Putamen (tissue), 1 donor: ENCODE data around the gene TPRG1.

Source experiments
- DNase-seq: peaks from one replicate; pipeline ENCODE4 v3.0.0-alpha.2; 2016; ENCODE audit warnings: low spot score

Gene TPRG1

DNA sequence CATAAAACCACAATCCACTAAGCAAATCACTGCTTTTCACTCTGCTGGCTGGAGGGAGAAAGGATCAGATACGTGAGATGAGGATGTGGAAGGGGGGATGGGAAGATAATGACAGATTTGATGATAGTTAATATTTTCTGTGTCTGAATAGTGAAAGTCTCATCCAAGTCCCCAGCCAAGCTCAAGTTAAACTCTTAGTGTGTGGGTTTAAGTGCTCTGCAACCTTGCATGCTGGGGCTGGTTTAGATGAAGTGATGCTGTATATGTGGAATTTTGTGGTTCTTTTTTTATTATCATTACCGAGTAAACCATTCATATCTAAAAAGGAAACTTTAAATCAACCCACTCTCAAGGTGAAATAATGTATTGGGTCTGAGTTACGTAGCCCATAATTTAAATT is 111.0 kb downstream of the TPRG1 start:
- no peak for DNase-seq

DNA sequence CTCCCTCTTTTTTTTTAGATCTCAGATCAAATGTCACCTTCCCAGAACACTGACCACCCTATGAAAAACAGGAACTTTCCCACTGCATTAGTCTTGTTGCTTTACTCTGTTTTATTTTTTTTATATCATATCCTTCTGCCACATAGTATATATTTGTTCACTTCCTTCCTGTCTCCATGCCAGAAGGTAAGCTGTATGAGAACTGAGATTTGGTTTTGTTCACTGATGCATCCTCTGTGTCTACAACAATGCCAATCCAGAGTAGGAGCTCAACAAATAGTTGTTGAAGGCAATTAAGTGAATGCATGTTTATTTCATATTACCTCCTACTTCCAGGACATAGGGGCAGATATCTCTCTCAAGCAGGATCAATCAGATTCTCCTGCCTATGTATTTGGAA is 114.4 kb downstream of the TPRG1 start:
- DNase-seq = no peak

DNA sequence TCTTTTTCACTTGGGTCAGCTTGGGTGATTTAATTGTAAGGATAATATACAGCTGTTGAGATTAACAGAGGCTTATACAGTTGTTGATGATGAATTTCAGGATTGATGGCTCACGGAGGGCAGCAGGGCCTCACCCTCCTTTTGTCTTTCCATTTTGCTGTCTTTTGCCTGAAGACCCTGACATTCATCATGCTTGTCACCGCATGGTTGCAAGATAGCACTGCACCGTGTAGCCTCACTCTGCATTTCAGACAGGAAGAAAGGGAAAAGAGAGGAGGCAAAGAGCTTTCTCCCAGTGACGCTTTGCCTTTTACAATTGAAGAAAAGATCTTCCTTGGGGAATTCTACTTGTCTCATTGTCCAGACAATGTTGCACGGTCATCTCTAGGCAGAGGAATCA is 115.1 kb downstream of the TPRG1 start:
- no peak for DNase-seq

DNA sequence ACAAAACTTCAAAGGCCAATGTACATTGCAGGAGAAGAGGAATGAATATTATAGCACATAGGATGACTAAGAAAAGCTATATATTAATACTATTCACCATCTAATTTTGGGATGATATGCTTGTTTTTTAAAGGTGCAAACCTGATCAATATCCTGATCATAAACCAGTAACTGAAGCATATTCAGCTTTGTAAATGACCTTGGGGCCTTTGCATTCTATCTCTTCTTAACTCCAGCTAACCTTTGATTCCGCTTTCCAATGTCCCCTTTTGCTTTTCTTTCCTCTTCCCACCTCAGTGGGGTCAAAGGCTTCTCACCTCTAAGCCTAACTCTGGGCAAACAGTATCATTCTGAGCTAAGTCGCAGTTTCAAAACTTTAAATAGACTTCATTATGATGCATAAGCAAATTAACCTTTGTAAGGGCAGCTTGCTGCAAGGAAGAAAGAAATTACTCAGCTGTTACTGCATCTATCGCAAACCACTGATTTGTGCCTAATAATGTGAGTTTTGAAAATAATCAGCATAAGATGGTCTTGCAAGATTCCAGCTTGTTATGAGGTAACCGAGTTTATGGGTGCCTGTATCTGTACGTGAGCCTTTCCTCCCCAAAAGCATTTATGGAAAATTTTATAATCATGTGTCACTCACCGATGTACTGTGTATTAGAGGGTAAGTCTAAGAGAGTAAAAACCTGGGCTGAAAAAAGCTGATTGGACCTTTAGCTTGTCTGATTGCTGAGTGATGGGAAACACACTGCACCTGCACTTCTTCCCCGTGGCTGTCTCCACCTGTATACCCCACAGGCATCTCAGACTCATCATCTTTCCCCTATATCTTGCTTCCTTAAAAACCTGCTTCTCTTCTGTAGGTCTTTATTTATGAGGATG is 116.8 kb downstream of the TPRG1 start:
- no peak for DNase-seq

DNA sequence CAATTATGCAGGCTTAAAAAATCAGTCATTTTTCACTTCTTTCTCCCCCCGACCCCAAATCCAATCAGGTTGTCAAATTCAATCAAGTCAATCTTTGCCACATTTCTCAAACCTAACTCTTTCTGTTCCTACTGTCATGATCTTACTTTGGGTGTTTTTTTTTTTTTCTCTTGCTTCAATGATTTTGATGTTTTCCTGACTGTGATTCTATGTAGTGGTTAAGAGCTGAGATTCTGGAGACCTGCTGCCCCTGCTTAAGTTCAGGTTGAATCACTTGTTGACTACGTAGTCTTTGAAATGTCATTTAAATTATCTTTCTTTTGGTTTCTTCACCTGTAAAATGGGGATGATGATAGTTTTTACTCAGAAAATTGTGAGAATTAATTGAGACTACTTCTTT is 117.5 kb downstream of the TPRG1 start:
- DNase-seq = no peak

DNA sequence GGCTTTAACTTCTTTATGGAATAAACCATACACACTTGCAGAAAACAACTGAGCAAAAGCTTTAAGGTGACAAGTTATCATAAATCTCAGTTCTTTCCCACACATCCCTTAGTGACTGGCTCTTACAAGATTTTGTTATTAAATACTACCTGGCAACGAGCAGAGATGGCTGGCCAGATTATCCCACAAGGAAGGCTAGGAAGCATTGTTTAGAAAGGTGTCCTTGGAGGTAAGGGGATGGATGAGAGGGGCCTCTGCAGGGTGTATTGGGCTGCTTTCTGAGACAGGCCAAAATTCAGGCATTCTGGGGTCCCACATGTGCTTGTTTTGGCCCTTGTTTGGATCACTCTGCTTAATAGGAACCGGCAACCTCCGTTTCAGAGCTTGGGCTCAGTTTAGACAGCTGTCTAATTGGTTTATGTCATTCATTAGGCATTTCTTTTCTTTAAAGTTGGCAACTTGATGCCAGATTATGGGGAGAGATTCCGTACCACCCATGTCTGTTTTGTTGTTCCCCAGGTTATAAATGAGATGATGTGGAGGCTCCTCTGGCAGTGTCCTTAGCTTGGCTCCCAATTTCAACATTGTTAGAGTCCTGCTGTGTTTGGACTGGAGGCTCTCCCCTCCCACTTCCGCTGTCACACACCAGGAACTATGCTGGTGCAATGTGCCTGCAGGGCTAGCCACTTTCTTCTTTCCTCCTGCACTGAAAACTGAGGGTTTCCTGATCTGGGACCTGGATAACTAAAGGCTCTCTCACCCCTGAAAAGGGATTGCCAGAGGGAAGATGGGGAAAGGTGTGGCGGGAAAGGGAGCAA is 121.1 kb downstream of the TPRG1 start:
- no peak for DNase-seq

DNA sequence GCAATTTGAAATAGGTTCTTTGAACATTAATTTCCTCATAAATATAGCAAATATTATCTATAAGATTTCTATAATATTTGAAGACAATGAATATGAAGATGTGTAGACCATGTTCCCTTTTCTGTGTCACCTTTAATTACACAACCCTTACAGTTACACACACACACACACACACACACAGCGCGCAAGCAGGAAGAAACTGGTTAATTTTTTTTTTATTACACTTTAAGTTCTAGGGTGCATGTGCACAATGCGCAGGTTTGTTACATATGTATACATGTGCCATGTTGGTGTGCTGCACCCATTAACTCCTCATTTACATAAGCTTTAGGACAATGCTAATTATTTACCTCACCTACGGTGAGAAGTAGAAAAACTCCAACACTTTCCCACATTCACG is 122.9 kb downstream of the TPRG1 start:
- no peak for DNase-seq

DNA sequence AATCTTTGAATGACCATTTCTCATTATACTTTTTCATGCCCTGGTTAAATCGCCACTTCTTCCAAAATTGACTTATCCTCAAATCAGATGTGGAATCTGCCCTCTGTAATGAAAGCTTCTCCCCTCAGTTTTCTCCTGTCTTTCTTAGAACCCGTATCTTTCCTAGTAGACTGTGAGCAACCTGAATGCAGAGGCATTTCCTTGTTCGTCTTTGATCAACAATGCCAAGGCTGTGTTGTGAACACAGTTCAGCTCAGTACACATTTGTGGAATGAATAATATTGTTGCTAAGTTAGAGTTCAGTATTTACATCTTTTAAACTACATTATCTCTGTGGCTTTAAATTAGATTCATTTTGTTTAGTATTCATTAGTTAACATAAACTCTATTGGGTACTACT is 123.3 kb downstream of the TPRG1 start:
- DNase-seq = no peak

DNA sequence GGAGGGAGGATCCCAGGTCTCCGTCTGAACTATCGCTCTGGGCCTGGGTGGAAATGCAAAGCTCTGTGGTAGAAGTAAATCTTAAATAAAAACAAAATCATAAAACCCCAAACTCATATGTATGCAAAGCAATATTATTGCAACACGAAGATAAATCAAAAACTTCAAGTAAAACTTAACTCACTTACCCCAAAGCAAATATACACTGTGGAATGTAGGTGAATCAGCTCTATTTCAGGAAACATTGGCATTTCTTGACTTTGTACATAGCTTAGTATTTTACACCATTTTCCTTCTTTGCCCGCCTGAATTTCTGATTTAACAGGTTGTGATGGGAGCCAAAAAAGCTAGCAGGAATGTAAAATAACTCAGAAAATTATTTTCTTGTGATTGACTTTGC is 126.2 kb downstream of the TPRG1 start:
- no peak for DNase-seq

DNA sequence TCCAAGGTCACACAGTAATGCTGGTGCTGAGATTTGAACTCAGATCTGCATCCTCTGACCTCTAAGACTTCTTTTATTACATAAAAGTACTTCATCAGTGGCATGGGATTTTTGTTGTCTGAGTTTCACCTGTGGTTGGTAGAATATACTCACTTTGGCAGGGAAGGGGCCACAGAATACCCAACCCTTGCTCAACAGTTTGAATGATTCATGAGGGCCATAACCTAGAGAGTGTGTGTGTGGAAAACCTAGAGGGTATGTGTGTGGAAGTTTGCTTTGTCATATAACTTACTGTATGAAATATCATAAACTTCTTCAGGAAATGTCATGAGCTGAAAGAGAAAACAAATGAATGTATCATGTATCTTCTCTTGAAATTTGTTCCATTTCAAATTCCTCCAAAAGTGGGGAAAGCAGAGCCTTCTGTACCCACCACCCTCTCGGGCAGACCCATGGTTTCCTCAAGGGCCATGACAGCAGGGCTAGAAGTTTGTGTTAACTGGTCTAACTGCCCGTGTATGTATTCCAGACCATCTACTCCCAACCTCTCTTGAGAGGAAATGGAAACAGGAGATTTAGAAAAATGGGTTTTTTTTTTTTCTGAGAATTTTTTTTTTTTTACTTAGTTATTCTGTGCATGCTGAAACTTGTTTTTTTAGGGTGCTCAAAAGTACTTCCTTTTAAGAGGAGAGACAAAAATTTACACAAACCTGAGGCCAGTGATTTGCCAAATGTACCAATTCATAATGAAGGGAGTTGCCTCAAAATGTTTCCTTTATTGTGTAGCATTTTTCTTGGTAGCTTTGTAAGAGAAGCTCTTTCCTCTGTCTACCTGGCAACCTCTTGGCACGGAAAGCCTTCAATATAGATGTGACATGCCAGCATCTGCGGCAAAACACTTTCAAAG is 127.0 kb downstream of the TPRG1 start:
- no peak for DNase-seq

DNA sequence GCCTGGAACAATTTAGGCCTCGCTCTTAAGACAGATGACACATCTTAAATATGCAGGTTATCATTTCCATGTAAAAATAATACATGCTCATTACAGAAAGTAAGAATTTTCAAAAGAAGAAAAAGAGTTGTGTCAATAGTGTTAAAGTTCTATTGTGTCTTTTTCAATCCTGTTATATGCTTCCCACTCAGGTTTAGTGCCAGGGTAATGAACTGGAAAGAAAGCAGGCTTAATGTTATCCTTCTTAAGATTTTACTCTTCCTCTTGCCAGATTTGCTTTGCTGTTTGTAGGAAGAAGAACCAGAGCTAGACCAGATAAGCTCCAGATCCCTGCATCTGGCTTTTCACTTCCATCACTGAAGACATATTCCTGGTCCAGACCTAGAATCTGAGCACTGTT is 128.6 kb downstream of the TPRG1 start:
- DNase-seq = no peak

DNA sequence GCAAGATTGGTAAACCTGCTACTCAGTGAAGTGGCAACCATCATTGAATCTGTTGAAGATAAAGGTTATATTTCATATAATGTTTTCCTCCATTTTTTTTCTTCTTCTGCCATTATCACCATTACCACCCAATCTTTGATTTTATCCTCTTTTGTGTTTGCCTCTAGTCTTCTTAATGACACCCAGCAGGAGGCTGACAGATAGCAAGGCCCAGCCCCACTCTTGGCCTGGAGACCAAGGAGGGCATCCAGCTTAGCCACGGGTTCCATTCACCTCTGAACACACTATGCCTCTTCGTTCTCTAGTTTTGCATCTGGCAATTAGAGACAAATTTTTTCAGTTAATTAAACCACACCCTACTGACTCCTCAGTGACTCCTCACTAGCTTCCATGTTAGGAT is 129.7 kb downstream of the TPRG1 start:
- DNase-seq = no peak

DNA sequence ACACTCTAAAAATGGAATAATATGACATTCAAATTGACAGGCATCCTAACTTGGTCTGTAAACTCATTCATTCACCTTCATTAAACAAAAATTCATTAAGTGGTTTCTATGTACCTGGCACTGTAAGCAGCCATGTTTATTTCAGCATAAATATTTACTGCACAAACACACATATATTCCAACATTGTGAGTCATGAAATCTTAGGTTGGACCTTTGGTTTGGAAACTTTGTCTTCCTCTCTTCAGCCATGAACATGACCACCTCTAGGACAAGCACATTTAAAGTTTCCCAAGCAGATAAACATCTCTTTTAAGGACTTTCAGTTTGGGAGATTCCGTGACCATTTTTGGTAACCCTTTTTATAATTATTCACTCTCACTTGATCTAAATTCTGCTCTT is 131.8 kb downstream of the TPRG1 start:
- DNase-seq = no peak

DNA sequence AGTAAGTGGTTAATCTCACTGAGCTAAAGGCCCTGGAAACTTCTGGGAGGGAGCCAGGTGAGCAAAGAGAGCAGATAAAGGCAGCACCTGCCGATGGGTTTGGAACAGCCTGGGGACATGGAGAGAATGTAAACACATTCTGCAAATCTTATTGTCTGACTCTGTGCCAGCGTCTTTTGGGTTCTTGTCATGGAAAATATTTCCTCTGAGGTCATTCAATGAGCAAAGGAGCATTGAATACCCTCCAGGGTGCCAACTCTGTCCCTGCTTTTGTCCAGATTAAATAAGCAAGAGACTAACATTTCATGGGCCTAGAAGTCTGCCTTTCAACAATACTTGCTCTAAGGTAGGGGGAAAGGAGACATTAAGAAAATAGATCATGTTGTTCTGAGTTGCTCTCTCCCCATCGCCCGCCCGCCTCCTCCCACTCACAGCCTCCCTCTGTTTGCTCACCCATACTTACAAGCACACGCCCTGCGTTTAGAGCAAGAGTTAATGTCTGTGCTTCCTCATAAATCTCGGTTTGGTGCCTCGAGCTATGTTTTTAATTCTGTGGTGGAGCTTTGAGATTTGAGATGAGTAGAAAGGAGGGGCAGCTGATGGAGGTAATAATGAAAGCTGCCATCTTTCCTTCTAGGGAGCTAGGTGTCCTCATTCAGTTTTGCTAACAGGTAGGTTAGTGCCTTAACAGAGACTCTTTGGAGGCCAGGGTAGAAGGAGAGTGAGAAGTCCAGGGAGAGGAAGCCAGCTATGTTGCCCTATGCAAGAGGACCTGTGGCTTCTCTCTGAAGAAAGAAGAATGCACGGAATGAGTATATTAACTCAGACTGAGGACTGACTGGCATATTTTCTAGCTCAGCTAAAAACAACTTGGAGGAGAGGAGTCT is 132.9 kb downstream of the TPRG1 start:
- no peak for DNase-seq

DNA sequence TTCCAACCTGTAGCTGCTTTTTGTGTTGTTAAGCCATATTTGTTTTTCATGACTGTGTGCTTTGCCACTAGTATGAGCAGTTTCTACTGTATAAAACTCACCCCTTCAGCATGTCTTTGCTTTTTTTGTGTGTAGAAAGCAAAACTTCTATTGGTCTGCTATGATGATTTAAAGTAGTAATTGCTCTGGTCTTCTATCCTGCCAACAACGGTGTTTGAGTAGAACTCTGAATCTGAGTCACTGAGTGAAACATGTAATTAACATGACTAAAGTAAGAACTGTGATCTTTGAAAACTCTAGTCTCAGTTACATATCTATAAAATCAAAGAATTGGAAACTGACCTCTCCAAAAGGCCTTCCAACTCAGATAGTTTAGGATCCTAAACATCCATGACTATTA is 133.6 kb downstream of the TPRG1 start:
- no peak for DNase-seq

DNA sequence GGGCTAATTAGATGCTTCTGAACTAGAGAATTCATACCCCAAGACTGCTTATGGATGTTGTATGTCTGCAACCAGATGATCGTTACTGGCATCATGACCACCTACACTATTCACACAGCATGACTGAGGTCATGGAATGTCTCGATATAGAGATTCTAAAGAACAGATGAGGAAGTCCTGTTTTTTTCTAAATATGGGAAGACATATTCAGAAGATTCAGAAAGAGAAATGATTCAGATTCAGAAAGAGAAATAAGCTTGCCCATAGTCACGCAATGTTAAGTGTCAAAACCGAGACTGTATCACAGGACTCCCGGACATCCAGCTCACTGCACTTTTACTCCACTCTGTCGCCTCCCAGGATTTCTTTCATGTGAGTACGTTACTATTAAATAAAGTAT is 136.2 kb downstream of the TPRG1 start:
- no peak for DNase-seq

DNA sequence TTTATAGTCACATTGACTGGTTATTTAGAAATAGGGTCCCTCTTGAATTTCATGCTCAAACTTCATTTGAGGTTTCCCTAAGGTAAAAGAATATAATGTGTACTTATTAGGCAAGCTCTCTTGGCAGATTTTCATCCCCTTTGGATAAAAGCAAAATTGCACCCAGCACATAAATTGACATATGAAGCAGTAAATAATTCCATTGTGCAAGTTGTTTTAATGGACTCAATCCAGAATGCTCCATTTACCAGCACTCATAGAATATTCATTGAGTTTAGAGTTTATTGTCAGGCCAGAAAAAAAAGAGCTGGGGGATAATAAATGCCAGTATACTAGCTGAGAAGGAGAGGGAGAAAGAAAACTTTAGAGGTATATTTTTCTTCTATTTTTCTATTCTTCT is 136.8 kb downstream of the TPRG1 start:
- no peak for DNase-seq

DNA sequence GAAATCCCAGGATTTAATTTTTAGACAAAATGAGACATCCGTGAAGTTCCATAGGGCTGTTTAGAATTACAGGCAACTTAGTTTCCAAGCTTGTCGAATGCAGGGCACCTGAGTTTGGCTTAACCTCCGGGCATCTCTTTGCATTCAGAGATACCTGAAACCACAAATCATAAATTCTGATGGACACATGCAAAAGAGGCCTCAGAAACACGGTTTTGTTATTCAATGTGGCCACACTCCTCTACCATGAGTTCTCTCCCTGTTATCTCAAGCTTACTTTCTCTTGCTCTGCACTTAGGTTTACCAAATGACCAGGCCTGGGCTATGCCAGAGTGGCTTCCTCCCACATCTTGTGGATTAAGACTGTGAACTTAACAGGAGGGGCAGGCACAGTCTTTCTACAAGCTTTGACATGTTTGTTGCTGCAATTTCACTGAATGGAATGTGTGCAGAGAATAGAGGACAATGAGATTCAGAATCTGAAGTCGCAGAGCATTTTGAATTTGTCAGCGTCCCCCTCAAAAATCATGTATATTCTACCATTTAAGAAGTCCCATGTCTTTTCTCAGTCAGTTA is 137.7 kb downstream of the TPRG1 start:
- DNase-seq = no peak

DNA sequence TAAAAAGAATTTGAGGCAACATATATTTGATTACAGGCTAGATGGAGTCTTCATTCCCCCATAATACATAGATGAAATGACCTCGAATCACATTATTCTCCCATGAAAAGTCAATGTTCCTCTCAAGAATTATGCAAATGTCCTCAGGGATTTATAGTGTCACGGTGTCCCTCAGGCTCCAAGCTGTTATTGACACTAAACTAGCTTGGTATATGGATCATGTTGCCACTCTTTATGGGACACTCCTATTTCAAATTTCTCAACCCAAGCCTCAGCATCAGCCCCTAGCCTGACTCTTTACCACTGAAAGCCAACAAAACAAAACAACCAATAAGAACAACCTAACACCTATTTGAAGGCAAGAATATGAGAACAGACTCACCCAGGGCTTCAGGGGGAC is 139.8 kb downstream of the TPRG1 start:
- DNase-seq = no peak

DNA sequence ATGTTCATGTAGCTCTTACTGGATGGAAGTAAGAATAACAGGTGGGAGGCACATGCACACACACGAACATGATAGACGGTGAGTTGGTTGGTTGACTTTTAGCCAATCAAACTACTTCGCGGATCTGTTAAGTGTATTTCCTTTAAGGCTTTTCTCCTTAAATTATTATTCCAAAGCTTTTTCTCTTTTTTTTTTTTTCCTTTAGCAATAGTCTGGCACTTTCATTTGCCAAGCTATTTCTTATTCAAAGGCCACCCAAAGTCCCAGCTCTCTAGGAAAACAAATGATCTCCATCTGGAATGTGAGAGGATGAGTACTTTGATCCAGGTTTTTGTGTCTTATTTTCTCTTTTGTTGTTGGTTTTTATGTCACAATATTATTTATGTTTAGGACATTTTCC is 141.1 kb downstream of the TPRG1 start:
- DNase-seq = no peak
